ENCODE measurements around the gene PRKN. TPM values are rescaled to one million over a fixed set of nuclear protein-coding genes. Genes with fewer than 3 reads are reported as not detected.
A peak's percentile ranks its signal among the peaks of the same experiment; 100 is the strongest.

Gene PRKN
- total RNA-seq, 4 donors from 2014 or later = 4.5 to 12.3 (median 9.0) TPM

- H3K9me3 ChIP-seq = peaks cover 7 to 9% of the 10 kb centered on the region in 2 donors
- H3K4me1 ChIP-seq = peaks cover 0 to 3% (median 0%) of the 10 kb centered on the region in 4 donors
- in situ Hi-C loops (cut with MboI; ENCODE audit: low pct_ligation_motif_present in 1 of 4, low pct_unique_long_range_greater_than_20kb in 1 of 4, low sequenced_read_pairs in 3 of 4) (loop anchor here (5.0 to 25.0 kb wide), 5 partner anchors 205 to 630 kb away; no protein-coding TSS in a partner anchor), intact Hi-C loops (cut with DNase I; ENCODE audit: low total_unique reads) (loop anchor here (10.0 kb wide), 1 partner anchor 213 kb away; no protein-coding TSS in a partner anchor)
- no peak for TF ChIP-seq EP300 (IDR thresholded peaks at IDR 0.05; ENCODE audit: low read depth)
- TF ChIP-seq CTCF (IDR thresholded peaks at IDR 0.05) = no peak
- TF ChIP-seq POLR2AphosphoS5 (IDR thresholded peaks at IDR 0.05) = no peak
- TF ChIP-seq POLR2A (IDR thresholded peaks at IDR 0.05) = no peak
- no peaks in the 10 kb centered on the region for H3K36me3 ChIP-seq
- H3K27ac ChIP-seq = peak overlapping the region in 1 of 4 donors; percentile 15
- H3K4me3 ChIP-seq = no peak overlapping the region
- 35 to 52% methylated on average over 4 to 12 of the region's 12 CpGs for WGBS, 2 donors (ENCODE audit: low coverage in 1 of 2)
- no peaks in the 10 kb centered on the region for H3K27me3 ChIP-seq
- peak; percentile 34 for DNase-seq
Measured at GRCh38 chr6:161367472-161367871, 1360.1 kb downstream of the PRKN start.

DNA sequence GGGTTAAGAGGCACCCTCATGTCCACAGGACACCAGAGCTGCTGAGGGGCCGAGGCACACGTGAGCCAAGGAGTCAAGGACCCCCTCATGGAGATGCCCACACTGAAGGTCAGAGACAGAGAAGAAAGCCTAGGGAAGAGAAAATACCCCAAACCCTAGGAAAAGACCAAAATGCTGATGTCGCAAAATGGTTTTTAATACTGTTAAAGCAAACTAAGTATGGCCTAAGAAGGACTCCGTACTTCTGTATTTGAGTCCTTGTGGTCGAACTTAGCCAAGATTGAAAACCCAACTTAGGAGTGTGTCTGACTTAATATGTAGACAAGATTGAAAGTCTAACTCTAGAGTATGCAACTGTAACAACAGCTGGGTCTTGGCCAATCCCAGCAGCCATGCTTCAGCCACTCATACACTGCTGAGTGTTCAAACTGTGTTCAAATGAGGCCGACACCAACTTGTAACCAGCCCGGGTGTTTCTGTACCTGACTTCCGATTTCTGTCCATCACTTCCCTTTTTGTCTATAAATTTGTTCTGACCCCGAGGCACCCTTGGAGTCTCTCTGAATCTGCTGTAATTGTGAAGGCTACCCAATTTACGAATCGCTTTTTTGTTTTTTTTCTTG lies 1361.2 kb downstream of the PRKN start:
- Histone ChIP-seq H3K27ac (no peak overlapping the region), H3K4me1 (peaks cover 0 to 3% (median 0%) of the 10 kb centered on the region in 4 donors), H3K4me3 (no peak overlapping the region), H3K9me3 (peaks cover 7 to 9% of the 10 kb centered on the region in 2 donors), H3K36me3 (no peaks in the 10 kb centered on the region), H3K27me3 (no peaks in the 10 kb centered on the region)
- no peak for DNase-seq
- 86 to 87% methylated on average over 8 to 11 of the region's 11 CpGs for WGBS, 2 donors (ENCODE audit: low coverage in 1 of 2)
- TF ChIP-seq EP300 (IDR thresholded peaks at IDR 0.05; ENCODE audit: low read depth) = no peak
- TF ChIP-seq POLR2AphosphoS5 (IDR thresholded peaks at IDR 0.05) = no peak
- no peak for TF ChIP-seq POLR2A (IDR thresholded peaks at IDR 0.05)
- no peak for TF ChIP-seq CTCF (IDR thresholded peaks at IDR 0.05)
- intact Hi-C loops (cut with DNase I; ENCODE audit: low total_unique reads) (loop anchor here (10.0 kb wide), 1 partner anchor 212 kb away; no protein-coding TSS in a partner anchor), in situ Hi-C loops (cut with MboI; ENCODE audit: low pct_ligation_motif_present in 1 of 4, low pct_unique_long_range_greater_than_20kb in 1 of 4, low sequenced_read_pairs in 3 of 4) (loop anchor here (5.0 to 25.0 kb wide), 5 partner anchors 204 to 629 kb away; no protein-coding TSS in a partner anchor)

DNA sequence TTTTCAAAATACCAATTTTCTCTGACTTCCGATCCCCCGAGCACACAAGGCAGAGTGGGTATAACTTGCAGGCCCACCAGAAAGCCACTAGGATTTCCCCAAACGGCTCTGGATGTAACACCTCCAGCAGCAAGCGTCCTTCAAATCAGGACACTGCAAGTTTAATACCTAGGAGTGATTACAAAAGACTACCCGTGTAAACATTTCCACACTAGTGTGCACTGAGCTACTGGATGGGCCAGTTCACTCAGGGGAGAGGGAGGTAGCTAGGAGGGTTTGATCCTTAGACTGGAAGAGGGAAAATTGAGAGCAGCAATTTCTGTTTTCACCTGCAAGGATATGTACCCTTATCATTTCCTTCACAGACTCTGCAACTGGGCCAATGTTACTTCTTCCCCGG lies 1361.9 kb downstream of the PRKN start:
- H3K4me3 ChIP-seq = no peak overlapping the region
- H3K27me3 ChIP-seq = no peaks in the 10 kb centered on the region
- intact Hi-C loops (cut with DNase I; ENCODE audit: low total_unique reads) = loop anchor here (10.0 kb wide), 1 partner anchor 211 kb away; no protein-coding TSS in a partner anchor
- 80 to 91% methylated on average over 5 to 6 of the region's 6 CpGs for WGBS, 2 donors (ENCODE audit: low coverage in 1 of 2)
- H3K9me3 ChIP-seq = peaks cover 7 to 9% of the 10 kb centered on the region in 2 donors
- in situ Hi-C loops (cut with MboI; ENCODE audit: low pct_ligation_motif_present in 1 of 4, low pct_unique_long_range_greater_than_20kb in 1 of 4, low sequenced_read_pairs in 3 of 4) = loop anchor here (5.0 to 25.0 kb wide), 5 partner anchors 203 to 628 kb away; no protein-coding TSS in a partner anchor
- no peak for DNase-seq
- peaks cover 0 to 3% (median 0%) of the 10 kb centered on the region in 4 donors for H3K4me1 ChIP-seq
- no peak overlapping the region for H3K27ac ChIP-seq
- H3K36me3 ChIP-seq = no peaks in the 10 kb centered on the region
- no peak for TF ChIP-seq CTCF (IDR thresholded peaks at IDR 0.05)
- no peak for TF ChIP-seq POLR2AphosphoS5 (IDR thresholded peaks at IDR 0.05)
- no peak for TF ChIP-seq EP300 (IDR thresholded peaks at IDR 0.05; ENCODE audit: low read depth)
- TF ChIP-seq POLR2A (IDR thresholded peaks at IDR 0.05) = no peak

DNA sequence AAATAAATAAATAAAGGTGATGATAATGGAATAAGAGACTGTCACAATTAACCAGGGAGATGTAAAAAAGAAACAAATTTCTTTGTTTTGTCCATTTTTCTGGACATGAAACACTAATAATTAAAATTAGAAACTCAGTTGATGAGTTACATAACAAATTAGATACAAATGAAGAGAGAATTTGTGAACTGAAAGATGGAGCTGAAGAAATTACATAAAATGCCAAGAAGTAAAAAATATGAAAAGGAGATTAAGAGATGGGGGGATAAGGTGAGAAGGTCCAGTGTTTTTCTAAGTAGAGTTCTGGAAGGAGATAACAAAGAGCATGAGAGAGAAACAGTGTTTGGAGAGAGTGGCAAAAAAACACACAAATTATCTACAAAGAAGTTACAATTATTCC lies 1364.3 kb downstream of the PRKN start:
- DNase-seq = no peak
- no peak overlapping the region for H3K27ac ChIP-seq
- H3K4me1 ChIP-seq = peaks cover 0 to 3% (median 0%) of the 10 kb centered on the region in 4 donors
- TF ChIP-seq EP300 (IDR thresholded peaks at IDR 0.05; ENCODE audit: low read depth) = no peak
- no peak for TF ChIP-seq POLR2A (IDR thresholded peaks at IDR 0.05)
- no peak for TF ChIP-seq POLR2AphosphoS5 (IDR thresholded peaks at IDR 0.05)
- no peak for TF ChIP-seq CTCF (IDR thresholded peaks at IDR 0.05)
- H3K9me3 ChIP-seq = peaks cover 7 to 9% of the 10 kb centered on the region in 2 donors
- no peak overlapping the region for H3K4me3 ChIP-seq
- in situ Hi-C loops (cut with MboI; ENCODE audit: low pct_ligation_motif_present in 1 of 4, low pct_unique_long_range_greater_than_20kb in 1 of 4, low sequenced_read_pairs in 3 of 4) = loop anchor here (25.0 kb wide), 4 partner anchors 201 to 626 kb away; no protein-coding TSS in a partner anchor
- intact Hi-C loops (cut with DNase I; ENCODE audit: low total_unique reads) = loop anchor here (10.0 kb wide), 1 partner anchor 208 kb away; no protein-coding TSS in a partner anchor
- no peaks in the 10 kb centered on the region for H3K27me3 ChIP-seq
- no peaks in the 10 kb centered on the region for H3K36me3 ChIP-seq
